OCI-LY3 (cell line): ENCODE measurements around the gene COMMD3.

ENCODE experiments used
- H2AFZ ChIP-seq: fragments of 200-600, 300-600 bp; shearing (Covaris generic); 2 replicates; pipeline ENCODE4 v1.6.0; 2014; ENCODE audit warnings: antibody characterized with exemption, low read depth, low read length
- H3K27ac ChIP-seq: fragments of 200-600, 300-600 bp; sonication (generic); 2 replicates; pipeline ENCODE4 v1.5.1; 2014; ENCODE audit warnings: mild to moderate bottlenecking, low read length, moderate library complexity, mixed read lengths
- H3K27me3 ChIP-seq: fragments of 200-600, 300-600 bp; sonication (generic); 2 replicates; pipeline ENCODE4 v1.6.1; 2014; ENCODE audit warnings: low read depth, low read length, mixed read lengths
- H3K36me3 ChIP-seq: fragments of 200-600, 300-600 bp; sonication (generic); replicated peaks from 2 replicates; pipeline ENCODE3; 2014; ENCODE audit warnings: low read depth, low read length, mixed read lengths
- H3K4me1 ChIP-seq: fragments of 300-600, 200-600 bp; sonication (generic); 2 replicates; pipeline ENCODE4 v1.6.1; 2014; ENCODE audit warnings: low read length, mixed read lengths
- H3K4me2 ChIP-seq: fragments of 200-600, 300-600 bp; sonication (generic); 2 replicates; pipeline ENCODE4 v1.6.1; 2014; ENCODE audit warnings: low read length, mixed read lengths
- H3K4me3 ChIP-seq: fragments of 300-600, 200-600 bp; sonication (generic); 2 replicates; pipeline ENCODE4 v1.5.1; 2014; ENCODE audit warnings: antibody characterized with exemption, mild to moderate bottlenecking, low read length, moderate library complexity
- H3K79me2 ChIP-seq: fragments of 300-600, 200-600 bp; shearing (Covaris generic); 2 replicates; pipeline ENCODE4 v1.6.1; 2014; ENCODE audit warnings: mild to moderate bottlenecking, low read length, mixed read lengths
- H3K9ac ChIP-seq: fragments of 300-600, 200-600 bp; shearing (Covaris generic); 2 replicates; pipeline ENCODE4 v1.6.0; 2014; ENCODE audit warnings: mild to moderate bottlenecking, low read length, moderate library complexity
- H3K9me3 ChIP-seq: fragments of 200-600, 300-600 bp; shearing (Covaris generic); 2 replicates; pipeline ENCODE4 v1.6.1; 2014; ENCODE audit warnings: low read length, mixed read lengths; ENCODE audit not compliant: insufficient read depth
- H4K20me1 ChIP-seq: fragments of 200-600, 300-600 bp; sonication (generic); 2 replicates; pipeline ENCODE4 v1.6.1; 2016; ENCODE audit warnings: low read length, mixed read lengths; ENCODE audit not compliant: insufficient read depth
- EZH2phosphoT487 ChIP-seq: fragments of 200-600 bp; shearing (Covaris generic); IDR thresholded peaks from 2 replicates; pipeline ENCODE4 v1.6.1; 2018; ENCODE audit warnings: antibody characterized with exemption, mixed run types, low read depth
- TF ChIP-seq, protein P1 (sequence below): fragments of 200-600, 300-600 bp; sonication (generic); IDR thresholded peaks from 2 replicates; pipeline ENCODE4 v1.5.1; 2014; ENCODE audit warnings: antibody characterized with exemption, low read length, low read depth

The COMMD3 gene

DNA sequence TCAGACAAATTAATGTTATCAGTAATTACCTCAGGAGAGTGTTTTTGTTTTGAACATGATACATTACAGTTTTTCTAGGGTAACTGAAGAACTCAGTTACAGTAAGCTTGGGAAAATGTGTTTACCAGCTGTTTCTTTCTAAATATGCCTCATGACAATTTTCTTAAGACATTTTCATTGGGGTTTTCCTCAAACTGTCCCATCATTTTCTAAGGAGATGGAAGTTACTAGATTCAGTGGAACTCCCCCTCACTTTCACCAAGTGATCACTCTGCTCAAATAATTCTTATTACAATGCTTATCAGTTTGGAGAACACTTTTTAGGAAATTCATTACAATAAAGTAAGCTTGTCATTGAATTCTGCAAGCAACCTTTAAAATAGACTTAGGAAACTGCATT is 22.7 kb downstream of the COMMD3 start:
- no peaks in the 10 kb centered on the region for H4K20me1 ChIP-seq
- H3K27me3 ChIP-seq = peaks cover 27% of the 10 kb centered on the region
- no peaks in the 10 kb centered on the region for H3K36me3 ChIP-seq
- H3K9ac ChIP-seq = no peak overlapping the region
- H3K79me2 ChIP-seq = no peaks in the 10 kb centered on the region
- H3K27ac ChIP-seq = no peak overlapping the region
- H2AFZ ChIP-seq = no peak overlapping the region
- H3K4me3 ChIP-seq = no peak overlapping the region
- H3K9me3 ChIP-seq = no peaks in the 10 kb centered on the region
- H3K4me1 ChIP-seq = peaks cover 41% of the 10 kb centered on the region
- TF ChIP-seq EZH2phosphoT487 = no peak
- TF ChIP-seq, protein P1, sequence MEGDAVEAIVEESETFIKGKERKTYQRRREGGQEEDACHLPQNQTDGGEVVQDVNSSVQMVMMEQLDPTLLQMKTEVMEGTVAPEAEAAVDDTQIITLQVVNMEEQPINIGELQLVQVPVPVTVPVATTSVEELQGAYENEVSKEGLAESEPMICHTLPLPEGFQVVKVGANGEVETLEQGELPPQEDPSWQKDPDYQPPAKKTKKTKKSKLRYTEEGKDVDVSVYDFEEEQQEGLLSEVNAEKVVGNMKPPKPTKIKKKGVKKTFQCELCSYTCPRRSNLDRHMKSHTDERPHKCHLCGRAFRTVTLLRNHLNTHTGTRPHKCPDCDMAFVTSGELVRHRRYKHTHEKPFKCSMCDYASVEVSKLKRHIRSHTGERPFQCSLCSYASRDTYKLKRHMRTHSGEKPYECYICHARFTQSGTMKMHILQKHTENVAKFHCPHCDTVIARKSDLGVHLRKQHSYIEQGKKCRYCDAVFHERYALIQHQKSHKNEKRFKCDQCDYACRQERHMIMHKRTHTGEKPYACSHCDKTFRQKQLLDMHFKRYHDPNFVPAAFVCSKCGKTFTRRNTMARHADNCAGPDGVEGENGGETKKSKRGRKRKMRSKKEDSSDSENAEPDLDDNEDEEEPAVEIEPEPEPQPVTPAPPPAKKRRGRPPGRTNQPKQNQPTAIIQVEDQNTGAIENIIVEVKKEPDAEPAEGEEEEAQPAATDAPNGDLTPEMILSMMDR = no peak
- peak overlapping the region; percentile 46 for H3K4me2 ChIP-seq

DNA sequence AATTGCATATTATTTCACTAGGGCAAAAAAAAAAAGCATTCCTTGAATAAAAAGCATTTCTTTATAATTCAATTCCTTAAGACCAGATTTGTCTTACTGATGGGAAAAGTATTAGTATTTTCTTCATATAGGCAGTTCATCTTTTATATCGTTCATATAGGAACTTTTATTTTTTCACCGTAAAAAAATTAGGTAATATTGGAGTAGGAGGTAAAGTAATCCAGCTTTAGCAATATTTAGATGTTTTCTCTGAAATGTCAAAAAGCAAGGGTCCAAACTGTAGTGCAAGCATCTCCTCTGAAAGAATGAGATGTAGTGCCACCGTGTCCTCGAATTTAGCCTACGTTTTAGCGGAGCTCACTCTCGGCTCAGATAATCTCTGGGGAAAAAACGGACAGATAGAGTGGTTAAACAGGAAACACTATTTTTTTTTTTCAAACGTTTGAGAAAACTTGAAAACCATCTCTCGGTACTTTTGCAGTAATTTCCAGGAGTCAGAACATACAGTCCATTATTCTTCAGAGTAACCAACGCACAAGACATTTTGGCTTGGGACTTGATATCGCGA is 23.7 kb downstream of the COMMD3 start:
- Histone ChIP-seq H3K4me3 (peak overlapping the region; percentile 96), H3K9ac (peak overlapping the region; percentile 87), H2AFZ (peak overlapping the region; percentile 89), H3K79me2 (no peaks in the 10 kb centered on the region), H3K4me1 (peaks cover 49% of the 10 kb centered on the region), H3K27me3 (peaks cover 27% of the 10 kb centered on the region), H3K36me3 (no peaks in the 10 kb centered on the region), H3K9me3 (no peaks in the 10 kb centered on the region), H3K4me2 (peak overlapping the region; percentile 77), H3K27ac (no peak overlapping the region; the same call in 1 of the 2 replicates), H4K20me1 (no peaks in the 10 kb centered on the region)
- TF ChIP-seq, protein P1 = no peak
- no peak for TF ChIP-seq EZH2phosphoT487

DNA sequence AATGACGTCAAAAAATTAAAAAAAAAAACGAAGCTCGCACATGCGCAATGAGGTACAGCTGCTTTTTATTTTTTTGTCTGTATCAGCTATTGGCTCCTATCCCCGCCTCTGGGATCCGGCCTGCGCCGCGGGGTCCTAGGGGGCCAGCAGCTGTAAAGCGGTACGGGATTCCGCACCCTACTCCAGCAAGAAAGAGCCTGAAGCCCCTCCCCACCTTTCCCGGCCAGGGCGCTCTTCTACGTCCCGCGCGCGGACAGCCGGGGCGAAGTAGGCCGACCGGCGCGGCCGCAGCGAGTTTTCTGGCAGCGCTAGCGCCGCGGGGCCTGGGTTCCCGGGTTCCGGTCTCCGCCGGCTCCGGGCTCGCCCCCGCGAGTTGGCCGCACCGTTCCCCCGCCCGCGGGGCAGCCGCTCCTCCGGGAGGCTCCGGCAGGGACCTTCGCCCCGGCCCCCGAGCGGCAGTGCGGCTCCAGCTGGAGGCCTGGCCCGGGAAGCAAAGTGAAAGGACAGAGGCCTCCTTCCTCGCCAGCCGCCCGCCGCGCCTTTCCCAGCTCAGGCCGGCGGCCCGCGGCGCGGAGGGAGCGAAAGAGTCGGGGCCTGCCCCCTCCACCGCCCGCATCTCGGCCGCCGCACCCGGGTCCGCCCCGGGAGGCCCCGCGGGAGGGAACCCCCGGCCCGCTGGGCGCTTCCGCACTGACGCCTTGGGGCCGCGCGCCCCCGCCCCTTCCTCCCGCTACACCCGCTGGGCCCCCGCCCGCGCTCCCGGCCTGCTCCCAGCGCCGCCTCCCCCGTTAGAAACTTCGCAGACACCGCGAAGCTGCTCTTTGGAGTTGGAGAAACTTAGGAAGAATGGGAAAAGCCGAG is 24.4 kb downstream of the COMMD3 start:
- no peak for TF ChIP-seq EZH2phosphoT487
- TF ChIP-seq, protein P1 = no peak
- peaks cover 49% of the 10 kb centered on the region for H3K4me1 ChIP-seq
- no peaks in the 10 kb centered on the region for H3K9me3 ChIP-seq
- no peaks in the 10 kb centered on the region for H4K20me1 ChIP-seq
- H3K79me2 ChIP-seq = no peaks in the 10 kb centered on the region
- H3K27ac ChIP-seq = peak overlapping the region; percentile 66
- H3K9ac ChIP-seq = peak overlapping the region; percentile 87
- H3K27me3 ChIP-seq = peaks cover 27% of the 10 kb centered on the region
- peak overlapping the region; percentile 96 for H3K4me3 ChIP-seq
- H3K4me2 ChIP-seq = peak overlapping the region; percentile 77
- H3K36me3 ChIP-seq = no peaks in the 10 kb centered on the region
- peak overlapping the region; percentile 89 for H2AFZ ChIP-seq

DNA sequence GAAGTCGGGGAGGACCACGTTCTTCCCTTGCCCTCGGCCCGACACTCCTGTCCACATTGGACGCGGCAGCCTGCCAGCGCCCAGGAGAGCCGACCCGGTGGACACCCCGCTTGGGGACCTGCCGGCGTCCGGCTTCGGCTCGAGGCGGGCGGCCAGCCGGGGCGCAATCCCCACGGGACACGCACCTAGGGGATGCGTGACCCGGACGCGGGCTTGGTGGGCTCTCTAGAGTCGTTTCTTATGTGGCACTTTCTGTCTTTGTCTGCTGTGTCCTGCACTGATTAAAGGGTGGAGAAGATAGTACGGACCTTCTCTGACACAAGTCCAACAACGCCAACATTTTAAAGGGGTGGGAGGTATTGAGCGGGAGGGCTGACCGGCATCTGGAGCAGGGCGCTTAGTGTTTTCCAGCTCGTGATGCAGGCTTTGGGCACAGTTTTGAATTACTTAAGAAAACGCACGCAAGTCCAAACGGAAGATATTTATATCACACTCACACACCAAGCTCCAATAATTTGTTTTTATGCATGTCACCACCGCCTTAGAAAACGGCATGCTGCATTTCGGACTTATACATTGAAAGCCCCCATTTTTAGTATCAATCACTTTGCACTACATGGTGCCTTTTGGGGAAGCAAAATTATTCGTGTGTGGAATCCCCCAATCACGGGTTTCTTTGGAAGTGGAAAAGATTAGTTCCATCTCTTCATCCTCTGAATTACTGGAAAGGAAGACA is 25.2 kb downstream of the COMMD3 start:
- H3K4me2 ChIP-seq = peak overlapping the region; percentile 77
- H4K20me1 ChIP-seq = no peaks in the 10 kb centered on the region
- H3K27ac ChIP-seq = no peak overlapping the region
- peak overlapping the region; percentile 57 for H2AFZ ChIP-seq
- H3K27me3 ChIP-seq = peaks cover 27% of the 10 kb centered on the region
- peaks cover 49% of the 10 kb centered on the region for H3K4me1 ChIP-seq
- H3K79me2 ChIP-seq = no peaks in the 10 kb centered on the region
- H3K4me3 ChIP-seq = peak overlapping the region; percentile 96
- TF ChIP-seq EZH2phosphoT487 = no peak
- H3K36me3 ChIP-seq = no peaks in the 10 kb centered on the region
- peak overlapping the region; percentile 87 for H3K9ac ChIP-seq
- H3K9me3 ChIP-seq = no peaks in the 10 kb centered on the region
